Measurements from ENCODE around the gene FKRP. TPM values are rescaled to one million over a fixed set of nuclear protein-coding genes. Genes with fewer than 3 reads are reported as not detected.
"Not testable (repeated sequence)": the region's sequence is repeated elsewhere in the genome, so short reads cannot be mapped to it uniquely, and the experiment has no call there.

Gene FKRP
- total RNA-seq = 10.6 TPM
- 19.3 TPM for polyA plus RNA-seq

- no peak for DNase-seq (ENCODE audit: extremely low spot score)
- Histone ChIP-seq H3K4me3 (ENCODE audit: low read depth, low read length) (peak within 1 kb of the TSS; percentile 98), H3K36me3 (ENCODE audit: insufficient read depth) (no peaks in the 10 kb centered on the region), H3K27ac (ENCODE audit: low read depth) (peak within 1 kb of the TSS; percentile 83), H3K4me1 (ENCODE audit: insufficient read depth) (no peaks in the 10 kb centered on the region)
- under 1% methylated on average over 66 of the region's 68 CpGs for WGBS
These were observed at the start of gene FKRP for GRCh38 chr19:46745521-46746280. Gene FKRP (plus strand): TSS chr19:46746057. CDS start chr19:46755451, 9,394 bp downstream.

- no peak overlapping the region for H3K27ac ChIP-seq (ENCODE audit: low read depth)
- WGBS = 85% methylated on average over 9 of the region's 9 CpGs
- no peak overlapping the region for H3K4me3 ChIP-seq (ENCODE audit: low read depth, low read length)
- DNase-seq (ENCODE audit: extremely low spot score) = no peak
- peaks cover 12% of the 10 kb centered on the region for H3K36me3 ChIP-seq (ENCODE audit: insufficient read depth)
- H3K4me1 ChIP-seq (ENCODE audit: insufficient read depth) = no peaks in the 10 kb centered on the region
These were observed 49.0 kb upstream of the FKRP start for GRCh38 chr19:46696866-46697203.

- H3K4me1 ChIP-seq (ENCODE audit: insufficient read depth) = no peaks in the 10 kb centered on the region
- WGBS = 30% methylated on average over 39 of the region's 39 CpGs
- H3K4me3 ChIP-seq (ENCODE audit: low read depth, low read length) = no peak overlapping the region
- H3K27ac ChIP-seq (ENCODE audit: low read depth) = no peak overlapping the region
- H3K36me3 ChIP-seq (ENCODE audit: insufficient read depth) = peaks cover 12% of the 10 kb centered on the region
- DNase-seq (ENCODE audit: extremely low spot score) = peak; percentile 71
These were observed 48.5 kb upstream of the FKRP start for GRCh38 chr19:46697204-46697960.

- no peak overlapping the region for H3K4me3 ChIP-seq (ENCODE audit: low read depth, low read length)
- DNase-seq (ENCODE audit: extremely low spot score) = no peak
- WGBS = 95% methylated on average over 11 of the region's 11 CpGs
- H3K36me3 ChIP-seq (ENCODE audit: insufficient read depth) = peaks cover 12% of the 10 kb centered on the region
- no peaks in the 10 kb centered on the region for H3K4me1 ChIP-seq (ENCODE audit: insufficient read depth)
- no peak overlapping the region for H3K27ac ChIP-seq (ENCODE audit: low read depth)
These were observed 47.2 kb upstream of the FKRP start for GRCh38 chr19:46698395-46699321.

DNA sequence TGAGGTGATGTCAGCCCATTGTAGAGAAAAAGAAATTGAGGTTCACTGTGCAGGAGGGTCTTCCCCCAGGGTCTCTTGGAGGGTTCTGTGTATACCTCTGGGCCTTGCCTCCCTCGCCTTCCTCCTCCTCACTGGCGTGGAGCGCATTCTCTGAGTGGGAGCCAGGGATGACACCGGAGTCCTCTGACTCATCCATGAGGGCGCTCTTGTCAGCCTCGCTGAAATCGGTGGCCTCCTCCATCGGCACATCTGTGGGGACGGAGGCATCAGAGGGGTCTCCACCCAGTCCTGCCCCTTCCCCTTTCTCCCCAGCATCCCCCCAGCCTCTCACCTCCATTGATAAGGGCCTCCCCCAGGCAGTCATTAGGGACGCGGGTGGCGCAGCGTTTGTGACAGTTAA, 45.2 kb upstream of the FKRP start:
- no peak overlapping the region for H3K27ac ChIP-seq (ENCODE audit: low read depth)
- H3K4me3 ChIP-seq (ENCODE audit: low read depth, low read length) = no peak overlapping the region
- 92% methylated on average over 13 of the region's 13 CpGs for WGBS
- H3K36me3 ChIP-seq (ENCODE audit: insufficient read depth) = peaks cover 12% of the 10 kb centered on the region
- no peak for DNase-seq (ENCODE audit: extremely low spot score)
- H3K4me1 ChIP-seq (ENCODE audit: insufficient read depth) = no peaks in the 10 kb centered on the region

DNA sequence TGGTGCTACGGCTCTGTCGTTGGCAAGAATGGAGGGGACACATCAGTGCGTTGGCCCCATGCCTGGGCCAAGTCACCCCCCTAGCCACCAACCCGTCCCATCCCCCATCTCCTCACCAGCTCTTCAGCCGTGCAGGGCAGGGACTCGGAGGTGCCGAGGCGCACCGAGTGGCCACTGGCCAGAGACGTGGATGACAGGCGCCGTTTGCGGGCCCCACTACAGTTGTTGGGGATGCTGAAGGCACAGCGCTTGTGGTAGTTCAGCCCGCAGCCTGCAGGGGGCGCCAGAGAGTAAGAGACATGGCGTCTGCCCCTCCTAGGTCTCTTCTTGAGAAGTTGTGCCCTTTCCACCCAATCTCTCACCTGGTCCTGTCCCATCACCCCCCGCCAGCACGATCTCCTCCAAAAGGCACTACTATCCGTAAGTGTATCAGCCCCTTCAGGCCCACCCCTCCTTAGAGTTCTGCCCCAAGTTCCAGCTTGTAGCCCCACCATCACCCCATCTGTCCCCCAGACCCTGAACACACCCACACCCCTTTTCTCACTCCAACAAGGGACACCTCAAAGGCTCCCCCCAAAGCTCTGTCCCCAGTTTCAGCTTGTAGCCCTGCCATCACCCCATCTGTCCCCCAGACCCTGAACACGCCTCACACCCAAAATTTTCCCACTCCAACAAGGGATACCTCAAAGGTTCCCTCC, 41.3 kb upstream of the FKRP start:
- H3K36me3 ChIP-seq (ENCODE audit: insufficient read depth) = peaks cover 11% of the 10 kb centered on the region

DNA sequence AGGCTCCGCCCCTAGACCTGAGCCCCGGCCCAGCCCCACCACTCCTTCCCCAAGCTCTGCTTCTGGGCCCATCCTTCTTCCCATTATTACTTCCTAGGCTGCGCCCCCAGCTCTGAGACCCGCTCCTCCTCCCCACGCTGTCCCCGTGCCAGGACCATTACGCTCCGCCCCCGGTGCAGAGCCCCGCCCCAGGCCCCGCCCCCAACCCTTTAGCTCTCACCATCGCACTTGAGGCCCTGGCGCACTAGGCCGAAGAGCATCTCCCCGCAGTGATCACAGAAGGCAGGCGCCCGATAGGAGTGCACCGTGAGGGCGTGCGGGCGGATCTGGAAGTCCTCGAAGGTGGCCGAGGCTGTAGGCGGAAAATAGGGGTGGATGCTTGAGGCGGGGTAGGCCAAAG, 35.2 kb upstream of the FKRP start:
- H3K27ac ChIP-seq (ENCODE audit: low read depth) = no peak overlapping the region
- peaks cover 2% of the 10 kb centered on the region for H3K36me3 ChIP-seq (ENCODE audit: insufficient read depth)
- WGBS = 82% methylated on average over 25 of the region's 25 CpGs

More for the DNA sequence above, 41.3 kb upstream of the FKRP start:
- H3K4me1 ChIP-seq (ENCODE audit: insufficient read depth) = no peaks in the 10 kb centered on the region
- no peak overlapping the region for H3K4me3 ChIP-seq (ENCODE audit: low read depth, low read length)
- 42% methylated on average over 21 of the region's 21 CpGs for WGBS
- no peak for DNase-seq (ENCODE audit: extremely low spot score)
- no peak overlapping the region for H3K27ac ChIP-seq (ENCODE audit: low read depth)

GRCh38 chr19:46712768-46713338, 33.0 kb upstream of the FKRP start:
- not testable (repeated sequence) for H3K27ac ChIP-seq (ENCODE audit: low read depth); H3K4me1 ChIP-seq (ENCODE audit: insufficient read depth); H3K36me3 ChIP-seq (ENCODE audit: insufficient read depth); DNase-seq (ENCODE audit: extremely low spot score); H3K4me3 ChIP-seq (ENCODE audit: low read depth, low read length)
- 84% methylated on average over 6 of the region's 6 CpGs for WGBS

More for the DNA sequence above, 35.2 kb upstream of the FKRP start:
- no peak overlapping the region for H3K4me3 ChIP-seq (ENCODE audit: low read depth, low read length)
- H3K4me1 ChIP-seq (ENCODE audit: insufficient read depth) = no peaks in the 10 kb centered on the region
- no peak for DNase-seq (ENCODE audit: extremely low spot score)

DNA sequence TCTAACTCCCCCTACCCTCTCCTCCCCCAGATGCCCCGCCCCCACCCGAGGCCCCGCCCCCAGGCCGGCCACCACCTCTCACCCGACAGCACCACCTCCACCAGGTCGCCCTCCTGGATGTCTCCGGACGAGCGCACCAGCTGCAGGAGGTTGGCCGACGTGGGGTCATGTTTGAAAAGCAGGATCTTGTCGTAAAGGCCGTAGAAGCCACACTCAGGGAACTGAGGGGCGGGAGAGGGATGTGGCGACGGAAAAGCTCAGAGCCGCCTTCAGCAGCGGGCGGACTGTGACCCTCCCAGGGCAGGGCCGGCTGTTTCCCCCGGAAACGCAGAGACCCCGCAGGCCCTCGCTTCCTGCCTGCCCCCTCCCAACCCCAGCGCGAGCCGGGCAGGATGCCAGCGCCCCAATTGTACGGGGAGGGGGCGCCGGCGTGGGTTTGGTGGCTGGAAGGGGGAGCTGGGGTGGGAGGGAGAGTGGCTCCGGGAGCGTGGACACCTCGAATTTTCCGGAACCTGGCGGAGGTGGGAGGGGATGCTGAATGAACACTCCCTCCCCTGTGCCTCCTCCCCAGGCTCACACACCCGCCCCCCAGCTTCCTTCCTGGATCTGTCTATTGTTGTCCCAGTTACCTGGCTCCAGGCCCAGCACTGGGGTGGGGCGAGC, 31.9 kb upstream of the FKRP start:
- Histone ChIP-seq H3K4me3 (ENCODE audit: low read depth, low read length) (peak overlapping the region; percentile 88), H3K27ac (ENCODE audit: low read depth) (peak overlapping the region; percentile 80), H3K36me3 (ENCODE audit: insufficient read depth) (no peaks in the 10 kb centered on the region), H3K4me1 (ENCODE audit: insufficient read depth) (no peaks in the 10 kb centered on the region)
- peak; percentile 87 for DNase-seq (ENCODE audit: extremely low spot score)
- WGBS = under 1% methylated on average over 39 of the region's 39 CpGs

DNA sequence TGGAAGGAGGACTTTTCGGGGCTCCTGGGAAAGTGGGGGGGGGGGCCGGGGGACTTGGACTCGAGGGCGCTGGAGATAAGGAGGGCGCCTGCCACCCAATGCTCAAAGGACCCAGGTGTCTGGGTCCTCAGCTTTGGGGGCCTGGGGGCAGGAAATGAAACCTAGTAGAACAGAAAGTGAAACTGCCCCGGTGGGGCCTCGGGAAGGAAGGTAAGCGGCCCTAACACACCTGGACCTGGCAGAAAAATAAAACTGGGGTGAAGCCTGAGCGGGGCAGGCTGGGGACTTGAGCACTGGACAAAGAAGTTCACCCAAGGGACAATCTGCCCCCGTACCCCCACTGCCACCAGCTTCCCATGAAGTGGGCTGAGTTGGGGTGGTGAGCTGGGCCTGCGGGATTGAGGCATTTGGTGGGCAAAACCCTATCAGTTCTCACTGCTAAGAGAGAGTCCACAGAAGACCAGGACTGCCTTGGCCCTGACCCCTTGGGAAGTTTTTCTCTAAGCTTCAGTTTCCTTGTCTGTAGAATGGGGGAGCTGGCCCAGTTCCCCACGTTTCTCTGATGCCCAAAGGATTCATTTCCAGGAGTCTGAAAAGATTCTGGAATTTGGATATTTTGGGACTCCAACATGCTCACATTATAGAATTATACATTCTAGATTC, 31.3 kb upstream of the FKRP start:
- H3K4me3 ChIP-seq (ENCODE audit: low read depth, low read length) = peak overlapping the region; percentile 88
- H3K4me1 ChIP-seq (ENCODE audit: insufficient read depth) = no peaks in the 10 kb centered on the region
- 7% methylated on average over 12 of the region's 12 CpGs for WGBS
- no peak for DNase-seq (ENCODE audit: extremely low spot score)
- H3K27ac ChIP-seq (ENCODE audit: low read depth) = peak overlapping the region; percentile 80
- no peaks in the 10 kb centered on the region for H3K36me3 ChIP-seq (ENCODE audit: insufficient read depth)

- peaks cover 5% of the 10 kb centered on the region for H3K36me3 ChIP-seq (ENCODE audit: insufficient read depth)
- 23% methylated on average over 8 of the region's 8 CpGs for WGBS
- H3K27ac ChIP-seq (ENCODE audit: low read depth) = peak overlapping the region; percentile 25
- H3K4me1 ChIP-seq (ENCODE audit: insufficient read depth) = no peaks in the 10 kb centered on the region
- H3K4me3 ChIP-seq (ENCODE audit: low read depth, low read length) = peak overlapping the region; percentile 82
- no peak for DNase-seq (ENCODE audit: extremely low spot score)
These were observed 30.3 kb upstream of the FKRP start for GRCh38 chr19:46715620-46715974.

All from urinary bladder (tissue), 4 donors.